ENCODE data around the gene WDFY3.
"Not testable (repeated sequence)": the region's sequence is repeated elsewhere in the genome, so short reads cannot be mapped to it uniquely, and the experiment has no call there.

WDFY3 gene

DNA sequence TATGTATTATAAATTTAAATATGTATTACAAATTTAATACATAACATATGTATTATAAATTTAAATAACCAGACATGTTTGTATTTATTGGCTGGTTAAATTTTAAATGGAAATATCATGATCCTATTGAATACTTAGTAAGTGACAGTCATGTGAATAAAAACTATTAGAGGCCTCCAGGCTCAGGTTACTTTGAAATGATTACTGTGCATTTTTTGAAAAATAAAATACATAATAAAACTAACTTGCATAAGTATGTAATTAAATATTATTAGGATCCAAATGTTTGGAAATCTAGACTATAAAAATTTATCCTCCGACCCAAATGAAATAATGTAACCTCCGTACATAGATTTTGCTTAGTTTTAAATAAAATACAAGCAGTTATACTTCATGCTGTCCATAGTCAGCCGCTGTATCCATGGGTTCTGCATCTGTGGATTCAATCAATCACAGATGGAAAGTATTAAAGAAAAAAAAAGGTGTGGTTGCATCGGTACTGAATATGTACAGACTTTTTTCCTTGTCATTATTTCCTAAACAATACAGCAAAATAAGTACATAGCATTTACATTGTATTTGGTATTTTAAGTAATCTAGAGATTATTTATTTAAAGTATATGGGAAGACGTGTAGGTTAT lies 140.7 kb downstream of the WDFY3 start:
- no peaks in the 10 kb centered on the region for H3K27me3 ChIP-seq (ENCODE audit: insufficient read depth, low read length)
- no peaks in the 10 kb centered on the region for H3K9me3 ChIP-seq (ENCODE audit: insufficient read depth, low read depth, low read length)
- no peak overlapping the region for H3K4me3 ChIP-seq (ENCODE audit: low read length)
- no peak overlapping the region for H3K9ac ChIP-seq (ENCODE audit: low read depth, low read length)
- no peaks in the 10 kb centered on the region for H3K4me1 ChIP-seq (ENCODE audit: insufficient read depth, low read length)
- 100% methylated on average over 1 of the region's 5 CpGs for WGBS
- H3K27ac ChIP-seq (ENCODE audit: low read depth, low read length) = no peak overlapping the region
- H3K36me3 ChIP-seq (ENCODE audit: insufficient read depth, low read length) = peaks cover 58% of the 10 kb centered on the region

GRCh38 chr4:84821064-84821463 lies 145.4 kb downstream of the WDFY3 start:
- peaks cover 7% of the 10 kb centered on the region; the same call in 1 of the 2 replicates for H3K4me1 ChIP-seq (ENCODE audit: insufficient read depth, low read length)
- WGBS = no CpG with 5 or more reads among the region's 1 CpG
- no peaks in the 10 kb centered on the region for H3K9me3 ChIP-seq (ENCODE audit: insufficient read depth, low read depth, low read length)
- H3K4me3 ChIP-seq (ENCODE audit: low read length) = no peak overlapping the region
- peaks cover 65% of the 10 kb centered on the region for H3K36me3 ChIP-seq (ENCODE audit: insufficient read depth, low read length)
- H3K27me3 ChIP-seq (ENCODE audit: insufficient read depth, low read length) = no peaks in the 10 kb centered on the region
- H3K9ac ChIP-seq (ENCODE audit: low read depth, low read length) = no peak overlapping the region
- no peak overlapping the region for H3K27ac ChIP-seq (ENCODE audit: low read depth, low read length)

- Histone ChIP-seq H3K9ac (ENCODE audit: low read depth, low read length) (no peak overlapping the region), H3K27me3 (ENCODE audit: insufficient read depth, low read length) (no peaks in the 10 kb centered on the region), H3K36me3 (ENCODE audit: insufficient read depth, low read length) (peaks cover 55% of the 10 kb centered on the region), H3K4me3 (ENCODE audit: low read length) (no peak overlapping the region), H3K4me1 (ENCODE audit: insufficient read depth, low read length) (peaks cover 7% of the 10 kb centered on the region; the same call in 1 of the 2 replicates), H3K27ac (ENCODE audit: low read depth, low read length) (no peak overlapping the region), H3K9me3 (ENCODE audit: insufficient read depth, low read depth, low read length) (no peaks in the 10 kb centered on the region)
- 97% methylated on average over 5 of the region's 5 CpGs for WGBS
These were observed 152.3 kb downstream of the WDFY3 start for GRCh38 chr4:84814094-84814750.

- Histone ChIP-seq H3K4me3 (ENCODE audit: low read length) (no peak overlapping the region), H3K9me3 (ENCODE audit: insufficient read depth, low read depth, low read length) (no peaks in the 10 kb centered on the region), H3K27me3 (ENCODE audit: insufficient read depth, low read length) (no peaks in the 10 kb centered on the region), H3K4me1 (ENCODE audit: insufficient read depth, low read length) (no peaks in the 10 kb centered on the region), H3K36me3 (ENCODE audit: insufficient read depth, low read length) (peaks cover 42% of the 10 kb centered on the region), H3K27ac (ENCODE audit: low read depth, low read length) (no peak overlapping the region), H3K9ac (ENCODE audit: low read depth, low read length) (no peak overlapping the region)
- WGBS = 96% methylated on average over 8 of the region's 9 CpGs
These were observed 156.5 kb downstream of the WDFY3 start for GRCh38 chr4:84809946-84810345.

DNA sequence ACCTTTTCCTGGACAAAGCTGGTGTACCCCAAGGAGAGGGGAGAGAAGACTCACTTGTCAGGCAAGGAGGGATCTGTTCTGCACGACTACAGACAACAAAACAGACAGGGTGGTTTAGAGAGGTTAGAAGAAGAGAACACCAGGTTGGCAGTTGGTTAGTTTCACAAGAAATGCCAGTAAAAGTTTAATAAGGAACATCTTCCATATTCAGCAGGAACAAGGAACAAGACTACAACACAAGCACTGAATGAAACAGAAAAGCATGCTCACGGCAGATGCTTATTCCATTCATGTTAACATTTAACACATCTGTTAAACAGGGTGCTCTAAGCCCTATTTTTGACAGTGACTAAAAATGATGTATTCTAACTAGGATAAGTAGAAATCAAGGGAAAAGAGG lies 158.2 kb downstream of the WDFY3 start:
- no peaks in the 10 kb centered on the region for H3K4me1 ChIP-seq (ENCODE audit: insufficient read depth, low read length)
- no peak overlapping the region for H3K27ac ChIP-seq (ENCODE audit: low read depth, low read length)
- no peak overlapping the region for H3K9ac ChIP-seq (ENCODE audit: low read depth, low read length)
- 92% methylated on average over 2 of the region's 2 CpGs for WGBS
- no peaks in the 10 kb centered on the region for H3K9me3 ChIP-seq (ENCODE audit: insufficient read depth, low read depth, low read length)
- peaks cover 44% of the 10 kb centered on the region for H3K36me3 ChIP-seq (ENCODE audit: insufficient read depth, low read length)
- H3K27me3 ChIP-seq (ENCODE audit: insufficient read depth, low read length) = no peaks in the 10 kb centered on the region
- H3K4me3 ChIP-seq (ENCODE audit: low read length) = no peak overlapping the region

DNA sequence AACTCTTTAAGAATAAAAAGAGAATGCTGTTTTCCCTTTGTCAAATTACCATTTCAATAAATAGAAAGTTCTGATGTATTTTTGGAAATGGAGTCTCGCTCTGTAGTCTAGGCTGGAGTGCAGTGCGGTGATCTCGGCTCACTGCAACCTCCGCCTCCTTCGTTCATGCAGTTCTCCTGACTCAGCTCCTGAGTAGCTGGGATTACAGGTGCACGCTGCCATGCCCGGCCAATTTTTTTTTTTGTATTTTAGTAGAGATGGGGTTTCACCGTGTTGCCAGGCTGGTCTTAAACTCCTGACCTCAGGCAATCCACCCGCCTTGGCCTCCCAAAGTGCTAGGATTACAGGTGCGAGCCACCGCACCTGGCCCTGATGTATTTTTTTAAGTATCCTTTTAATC lies 159.9 kb downstream of the WDFY3 start:
- not testable (repeated sequence) for H3K27me3 ChIP-seq (ENCODE audit: insufficient read depth, low read length); H3K9ac ChIP-seq (ENCODE audit: low read depth, low read length); H3K27ac ChIP-seq (ENCODE audit: low read depth, low read length); H3K9me3 ChIP-seq (ENCODE audit: insufficient read depth, low read depth, low read length); H3K4me1 ChIP-seq (ENCODE audit: insufficient read depth, low read length); H3K4me3 ChIP-seq (ENCODE audit: low read length)
- H3K36me3 ChIP-seq (ENCODE audit: insufficient read depth, low read length) = peaks cover 53% of the 10 kb centered on the region
- 95% methylated on average over 11 of the region's 11 CpGs for WGBS

- Histone ChIP-seq H3K4me1 (ENCODE audit: insufficient read depth, low read length) (no peaks in the 10 kb centered on the region), H3K27ac (ENCODE audit: low read depth, low read length) (no peak overlapping the region), H3K9ac (ENCODE audit: low read depth, low read length) (no peak overlapping the region), H3K4me3 (ENCODE audit: low read length) (no peak overlapping the region), H3K27me3 (ENCODE audit: insufficient read depth, low read length) (no peaks in the 10 kb centered on the region), H3K9me3 (ENCODE audit: insufficient read depth, low read depth, low read length) (no peaks in the 10 kb centered on the region), H3K36me3 (ENCODE audit: insufficient read depth, low read length) (peaks cover 60% of the 10 kb centered on the region)
- WGBS = 95% methylated on average over 4 of the region's 4 CpGs
These were observed 162.4 kb downstream of the WDFY3 start for GRCh38 chr4:84804136-84804535.

GRCh38 chr4:84803720-84804119 lies 162.8 kb downstream of the WDFY3 start:
- H3K27ac ChIP-seq (ENCODE audit: low read depth, low read length) = no peak overlapping the region
- H3K4me3 ChIP-seq (ENCODE audit: low read length) = no peak overlapping the region
- WGBS = 100% methylated on average over 1 of the region's 1 CpG
- peaks cover 58% of the 10 kb centered on the region for H3K36me3 ChIP-seq (ENCODE audit: insufficient read depth, low read length)
- H3K9me3 ChIP-seq (ENCODE audit: insufficient read depth, low read depth, low read length) = no peaks in the 10 kb centered on the region
- H3K27me3 ChIP-seq (ENCODE audit: insufficient read depth, low read length) = no peaks in the 10 kb centered on the region
- H3K9ac ChIP-seq (ENCODE audit: low read depth, low read length) = no peak overlapping the region
- no peaks in the 10 kb centered on the region for H3K4me1 ChIP-seq (ENCODE audit: insufficient read depth, low read length)

GRCh38 chr4:84803116-84803515 lies 163.4 kb downstream of the WDFY3 start:
- WGBS = 94% methylated on average over 2 of the region's 2 CpGs
- H3K27me3 ChIP-seq (ENCODE audit: insufficient read depth, low read length) = no peaks in the 10 kb centered on the region
- H3K9me3 ChIP-seq (ENCODE audit: insufficient read depth, low read depth, low read length) = no peaks in the 10 kb centered on the region
- no peak overlapping the region for H3K4me3 ChIP-seq (ENCODE audit: low read length)
- H3K27ac ChIP-seq (ENCODE audit: low read depth, low read length) = no peak overlapping the region
- no peaks in the 10 kb centered on the region for H3K4me1 ChIP-seq (ENCODE audit: insufficient read depth, low read length)
- peaks cover 54% of the 10 kb centered on the region for H3K36me3 ChIP-seq (ENCODE audit: insufficient read depth, low read length)
- H3K9ac ChIP-seq (ENCODE audit: low read depth, low read length) = no peak overlapping the region

DNA sequence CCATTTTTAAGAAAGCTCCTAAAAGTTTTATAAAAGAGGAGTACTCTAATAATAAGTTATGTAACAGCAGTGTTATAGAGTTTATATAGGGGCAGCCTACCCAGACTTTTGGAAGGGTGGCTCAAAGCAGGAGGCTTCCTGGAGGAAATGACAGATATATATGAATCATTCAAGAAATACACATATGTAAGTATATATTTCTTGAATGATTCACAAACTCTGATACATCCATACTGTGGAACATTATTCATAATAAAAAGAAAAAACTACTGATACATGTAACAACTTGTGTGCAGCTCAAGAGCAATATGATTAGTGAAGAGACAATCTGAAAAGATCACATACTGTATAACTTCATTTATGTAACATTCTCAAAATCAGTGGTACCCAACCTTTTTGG lies 166.2 kb downstream of the WDFY3 start:
- Histone ChIP-seq H3K4me1 (ENCODE audit: insufficient read depth, low read length) (no peaks in the 10 kb centered on the region), H3K36me3 (ENCODE audit: insufficient read depth, low read length) (peaks cover 67% of the 10 kb centered on the region), H3K9me3 (ENCODE audit: insufficient read depth, low read depth, low read length) (no peaks in the 10 kb centered on the region), H3K4me3 (ENCODE audit: low read length) (no peak overlapping the region), H3K27me3 (ENCODE audit: insufficient read depth, low read length) (no peaks in the 10 kb centered on the region), H3K9ac (ENCODE audit: low read depth, low read length) (no peak overlapping the region), H3K27ac (ENCODE audit: low read depth, low read length) (no peak overlapping the region)

DNA sequence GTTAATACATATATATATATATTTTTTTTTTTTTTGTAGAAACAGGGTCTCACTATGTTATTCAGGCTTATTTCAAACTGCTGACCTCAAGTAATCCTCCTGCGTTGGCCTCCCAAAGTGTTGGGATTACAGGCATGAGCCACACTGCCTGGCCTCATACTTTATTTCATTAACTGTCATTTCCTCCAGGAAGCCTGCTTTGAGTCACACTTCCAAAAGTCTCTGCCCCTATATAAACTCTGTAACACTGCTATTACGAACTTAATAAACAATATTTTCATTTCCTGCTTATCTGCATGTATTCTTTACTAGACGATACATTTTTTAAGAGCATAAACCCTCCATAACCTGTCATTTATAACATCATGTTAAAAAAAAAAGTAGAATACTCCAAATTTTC lies 167.2 kb downstream of the WDFY3 start:
- WGBS = 93% methylated on average over 3 of the region's 3 CpGs

More for the DNA sequence above, 167.2 kb downstream of the WDFY3 start:
- no peak overlapping the region for H3K27ac ChIP-seq (ENCODE audit: low read depth, low read length)
- no peaks in the 10 kb centered on the region for H3K4me1 ChIP-seq (ENCODE audit: insufficient read depth, low read length)
- no peaks in the 10 kb centered on the region for H3K9me3 ChIP-seq (ENCODE audit: insufficient read depth, low read depth, low read length)
- no peak overlapping the region for H3K4me3 ChIP-seq (ENCODE audit: low read length)
- no peak overlapping the region for H3K9ac ChIP-seq (ENCODE audit: low read depth, low read length)
- H3K27me3 ChIP-seq (ENCODE audit: insufficient read depth, low read length) = no peaks in the 10 kb centered on the region
- peaks cover 77% of the 10 kb centered on the region for H3K36me3 ChIP-seq (ENCODE audit: insufficient read depth, low read length)
